ENCODE data around the gene HPD.

GRCh38 chr12:121809712-121810116 is 48.9 kb downstream of the HPD start:
- TF ChIP-seq ZFP30 (CRISPR knock-in tag; IDR thresholded peaks at IDR 0.05): no peak
- TF ChIP-seq TCF4 (CRISPR knock-in tag; IDR thresholded peaks at IDR 0.05; ENCODE audit: borderline replicate concordance): no peak
- no peak for TF ChIP-seq PATZ1 (CRISPR knock-in tag; IDR thresholded peaks at IDR 0.05; ENCODE audit: borderline replicate concordance)
- no peak for TF ChIP-seq ZNF8 (CRISPR knock-in tag; IDR thresholded peaks at IDR 0.05)
- no peak for TF ChIP-seq ISL1 (CRISPR knock-in tag; IDR thresholded peaks at IDR 0.05)
- TF ChIP-seq PPARA (CRISPR knock-in tag; IDR thresholded peaks at IDR 0.05; ENCODE audit: borderline replicate concordance): no peak
- no peak for TF ChIP-seq ZFP3 (CRISPR knock-in tag; IDR thresholded peaks at IDR 0.05)
